SH-SY5Y (cell line): ENCODE results near the gene NFATC2.

ENCODE experiments used
- GATA2 ChIP-seq: IDR thresholded peaks from 2 replicates; pipeline ENCODE4 v1.6.1; 2011; ENCODE audit warnings: mild to moderate bottlenecking, low read depth, low read length
- GATA3 ChIP-seq: IDR thresholded peaks from 2 replicates; pipeline ENCODE4 v1.6.1; 2011; ENCODE audit warnings: low read depth, mild to moderate bottlenecking, low read length, moderate library complexity

- TF ChIP-seq GATA3 = no peak
- TF ChIP-seq GATA2 = no peak
These were observed 205.3 kb downstream of the NFATC2 start for GRCh38 chr20:51337126-51337805.
